Upper lobe of left lung (tissue), 6 donors: ENCODE data around the gene PTPRK. TPM values are rescaled to one million over a fixed set of nuclear protein-coding genes. Genes with fewer than 3 reads are reported as not detected.

Source experiments
- ATAC-seq, 2 donors: fragments of 200-7000 bp; cut with Tn5 transposase; one replicate each; pipeline ENCODE4 v1.9.1; 2022; ENCODE audit warnings: mild to moderate bottlenecking in 2 of 2, moderate library complexity in 2 of 2; ENCODE audit not compliant: low FRiP score in 2 of 2
- DNase-seq, 2 donors: peaks; one replicate each; pipeline ENCODE4 v3.0.0-alpha.2; 2019 to 2020
- H3K27ac ChIP-seq, 4 donors: fragments of 200-600 bp; sonication (generic); one replicate each; pipeline ENCODE4 v1.5.1; 2016 to 2019
- H3K27me3 ChIP-seq, 4 donors: fragments of 200-600 bp; sonication (generic); one replicate each; pipeline ENCODE4 v1.5.1; 2017 to 2019
- H3K36me3 ChIP-seq, 4 donors: fragments of 200-600 bp; sonication (generic); one replicate each; pipeline ENCODE4 v1.5.1; 2016 to 2019
- H3K4me1 ChIP-seq, 4 donors: fragments of 200-600 bp; sonication (generic); one replicate each; pipeline ENCODE4 v1.5.1; 2018 to 2019
- H3K4me3 ChIP-seq, 4 donors: fragments of 200-600 bp; sonication (generic); one replicate each; pipeline ENCODE4 v1.5.1; 2017 to 2019; ENCODE audit warnings: mild to moderate bottlenecking in 2 of 4, moderate library complexity in 1 of 4
- H3K9me3 ChIP-seq, 4 donors: fragments of 200-600 bp; sonication (generic); one replicate each; pipeline ENCODE4 v1.5.1; 2018 to 2019
- EP300 ChIP-seq, 4 donors: sonication (generic); formaldehyde crosslinking; IDR thresholded peaks; one replicate each; pipeline ENCODE4 v1.5.1; 2017; ENCODE audit warnings: antibody characterized with exemption in 4 of 4, control low read depth in 2 of 4
- POLR2A ChIP-seq, 4 donors: fragments of 450-650 bp; IDR thresholded peaks; one replicate each; pipeline ENCODE4 v1.5.1; 2016 to 2017; ENCODE audit warnings: antibody characterized with exemption in 4 of 4, mild to moderate bottlenecking in 2 of 4
- POLR2AphosphoS5 ChIP-seq, 2 donors: sonication (generic); formaldehyde crosslinking; IDR thresholded peaks; one replicate each; pipeline ENCODE4 v1.5.1; 2017; ENCODE audit warnings: antibody characterized with exemption in 2 of 2
- WGBS, 2 donors: methylation state at CpG; one replicate each; pipeline ENCODE4 v1.1.5; 2017 to 2018; 5-methylcytosine and 5-hydroxymethylcytosine counted together
- total RNA-seq, 6 donors: library from RNA; depleted of rRNA in 4 of 6; stranded (reverse); fragments of >200 nt in 4 of 6; gene quantifications; one replicate each; pipeline versions ENCODE4 v1.1.0 to v1.2.1, GENCODE V29; 2016 to 2021
- TF ChIP-seq, protein P1 (sequence below), 6 experiments: fragments of 450-650 bp in 4 of 6; fragments of 200-600 bp in 2 of 6; sonication (generic) in 2 of 6; IDR thresholded peaks; one replicate each; pipeline ENCODE4 v1.5.1; 2016 to 2019; ENCODE audit warnings: antibody characterized with exemption in 6 of 6
- donor health status: DM: no; HTN: no; CAD: no; lungs with moderate emphysema.
- donor health status: DM: no; HTN: yes; CAD: no; lungs with severe emphysema.

The PTPRK gene
- total RNA-seq, 6 donors from 2014 or later, result 42.7 to 97.4 (median 65.2) TPM

DNA sequence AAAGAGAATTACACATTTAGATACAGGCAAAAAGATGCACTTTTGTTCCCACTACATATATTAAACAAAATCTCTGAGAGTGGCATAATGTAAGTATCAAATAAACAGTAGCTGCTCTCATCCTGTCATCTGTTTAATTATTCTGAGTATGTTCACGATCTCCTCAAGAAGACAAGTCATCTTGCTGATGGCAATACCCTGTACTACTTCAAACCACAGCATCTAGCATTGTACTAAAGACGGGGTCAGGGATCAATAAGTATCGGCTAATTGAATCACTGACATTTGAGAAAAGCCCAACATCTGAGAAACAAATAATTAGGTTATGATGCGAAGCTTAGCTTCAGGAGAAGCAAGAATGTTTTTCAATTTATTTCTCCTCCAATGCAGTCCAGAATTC is 175.1 kb downstream of the PTPRK start:
- H3K4me1 ChIP-seq, result peaks cover 0 to 3% (median 0%) of the 10 kb centered on the region in 4 donors
- TF ChIP-seq, protein P1, sequence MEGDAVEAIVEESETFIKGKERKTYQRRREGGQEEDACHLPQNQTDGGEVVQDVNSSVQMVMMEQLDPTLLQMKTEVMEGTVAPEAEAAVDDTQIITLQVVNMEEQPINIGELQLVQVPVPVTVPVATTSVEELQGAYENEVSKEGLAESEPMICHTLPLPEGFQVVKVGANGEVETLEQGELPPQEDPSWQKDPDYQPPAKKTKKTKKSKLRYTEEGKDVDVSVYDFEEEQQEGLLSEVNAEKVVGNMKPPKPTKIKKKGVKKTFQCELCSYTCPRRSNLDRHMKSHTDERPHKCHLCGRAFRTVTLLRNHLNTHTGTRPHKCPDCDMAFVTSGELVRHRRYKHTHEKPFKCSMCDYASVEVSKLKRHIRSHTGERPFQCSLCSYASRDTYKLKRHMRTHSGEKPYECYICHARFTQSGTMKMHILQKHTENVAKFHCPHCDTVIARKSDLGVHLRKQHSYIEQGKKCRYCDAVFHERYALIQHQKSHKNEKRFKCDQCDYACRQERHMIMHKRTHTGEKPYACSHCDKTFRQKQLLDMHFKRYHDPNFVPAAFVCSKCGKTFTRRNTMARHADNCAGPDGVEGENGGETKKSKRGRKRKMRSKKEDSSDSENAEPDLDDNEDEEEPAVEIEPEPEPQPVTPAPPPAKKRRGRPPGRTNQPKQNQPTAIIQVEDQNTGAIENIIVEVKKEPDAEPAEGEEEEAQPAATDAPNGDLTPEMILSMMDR (IDR thresholded peaks at IDR 0.05), result no peak
- TF ChIP-seq POLR2AphosphoS5 (IDR thresholded peaks at IDR 0.05) (no peak), EP300 (IDR thresholded peaks at IDR 0.05) (no peak), POLR2A (IDR thresholded peaks at IDR 0.05) (no peak)
- DNase-seq, result no peak
- H3K27me3 ChIP-seq, result no peaks in the 10 kb centered on the region
- H3K27ac ChIP-seq, result no peak overlapping the region
- H3K9me3 ChIP-seq, result no peaks in the 10 kb centered on the region
- H3K36me3 ChIP-seq, result no peaks in the 10 kb centered on the region
- no peak overlapping the region for H3K4me3 ChIP-seq
- ATAC-seq, result no peak
- 87 to 91% methylated on average over 4 of the region's 4 CpGs for WGBS, 2 donors

GRCh38 chr6:128343706-128344105 is 176.7 kb downstream of the PTPRK start:
- Histone ChIP-seq H3K4me1 (peaks cover 0 to 12% (median 7%) of the 10 kb centered on the region in 4 donors), H3K4me3 (no peak overlapping the region), H3K27ac (no peak overlapping the region), H3K9me3 (no peaks in the 10 kb centered on the region), H3K27me3 (no peaks in the 10 kb centered on the region), H3K36me3 (no peaks in the 10 kb centered on the region)
- DNase-seq (no peak), ATAC-seq (no peak)
- TF ChIP-seq POLR2A (IDR thresholded peaks at IDR 0.05) (no peak), POLR2AphosphoS5 (IDR thresholded peaks at IDR 0.05) (no peak), EP300 (IDR thresholded peaks at IDR 0.05) (no peak)
- TF ChIP-seq, protein P1 (IDR thresholded peaks at IDR 0.05), result no peak
- 82 to 89% methylated on average over 3 of the region's 3 CpGs for WGBS, 2 donors

- peak overlapping the region in 1 of 4 donors; percentile 24 for H3K27ac ChIP-seq
- H3K9me3 ChIP-seq, result no peaks in the 10 kb centered on the region
- no peaks in the 10 kb centered on the region for H3K27me3 ChIP-seq
- no peaks in the 10 kb centered on the region for H3K36me3 ChIP-seq
- 53 to 61% methylated on average over 1 of the region's 1 CpG for WGBS, 2 donors
- H3K4me1 ChIP-seq, result peaks cover 0 to 15% (median 7%) of the 10 kb centered on the region in 4 donors
- no peak for TF ChIP-seq EP300 (IDR thresholded peaks at IDR 0.05)
- TF ChIP-seq, protein P1 (IDR thresholded peaks at IDR 0.05), result no peak
- no peak for TF ChIP-seq POLR2AphosphoS5 (IDR thresholded peaks at IDR 0.05)
- TF ChIP-seq POLR2A (IDR thresholded peaks at IDR 0.05), result no peak
- no peak for DNase-seq
- H3K4me3 ChIP-seq, result no peak overlapping the region
- no peak for ATAC-seq
Measured at GRCh38 chr6:128339635-128340450, 180.6 kb downstream of the PTPRK start.

GRCh38 chr6:128337619-128338018 is 182.8 kb downstream of the PTPRK start:
- Histone ChIP-seq H3K4me1 (peaks cover 0 to 23% (median 13%) of the 10 kb centered on the region in 4 donors), H3K27me3 (no peaks in the 10 kb centered on the region), H3K4me3 (no peak overlapping the region), H3K9me3 (no peaks in the 10 kb centered on the region), H3K27ac (no peak overlapping the region), H3K36me3 (no peaks in the 10 kb centered on the region)
- 68 to 80% methylated on average over 1 of the region's 1 CpG for WGBS, 2 donors
- ATAC-seq (no peak), DNase-seq (no peak)
- TF ChIP-seq POLR2AphosphoS5 (IDR thresholded peaks at IDR 0.05) (no peak), EP300 (IDR thresholded peaks at IDR 0.05) (no peak), POLR2A (IDR thresholded peaks at IDR 0.05) (no peak)
- TF ChIP-seq, protein P1 (IDR thresholded peaks at IDR 0.05), result no peak
